NT2/D1 (cell line): ENCODE data around the gene KLK10.

Source experiments
- YY1 ChIP-seq: IDR thresholded peaks from 2 replicates; pipeline ENCODE4 v1.6.1; 2011; ENCODE audit not compliant: insufficient read length, insufficient read depth
- ZNF274 ChIP-seq: IDR thresholded peaks from 2 replicates; pipeline ENCODE4 v1.6.1; 2011; ENCODE audit warnings: mild to moderate bottlenecking, low read depth, low read length

DNA sequence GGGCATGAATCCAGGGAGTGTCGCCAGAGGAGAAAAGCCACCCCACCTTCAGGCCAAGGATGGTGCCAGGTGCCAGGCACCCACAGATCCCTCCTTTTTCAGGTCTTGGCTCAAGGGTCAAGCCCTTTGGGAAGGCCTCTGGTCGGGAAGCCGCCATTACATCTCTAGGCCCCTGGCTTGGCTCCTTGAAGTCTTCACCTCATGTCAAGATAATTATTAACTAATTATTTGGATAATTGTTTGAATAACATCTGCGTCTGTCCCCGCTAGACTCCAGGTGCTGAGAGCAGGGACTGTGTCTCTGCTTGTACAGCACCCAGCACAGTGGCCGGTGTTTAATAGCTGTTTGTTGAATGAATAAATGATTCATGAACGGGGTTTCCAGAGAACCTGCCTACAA lies 44.2 kb upstream of the KLK10 start:
- TF ChIP-seq YY1, result no peak
- TF ChIP-seq ZNF274, result no peak
